Stomach smooth muscle (tissue), 2 donors: ENCODE measurements around the gene TMCC1.
"Not testable (repeated sequence)": the region's sequence is repeated elsewhere in the genome, so short reads cannot be mapped to it uniquely, and the experiment has no call there.

Source experiments
- H3K27ac ChIP-seq: one replicate; pipeline ENCODE4 v1.7.0; 2013; ENCODE audit warnings: mild to moderate bottlenecking, low read length, inconsistent platforms
- H3K27me3 ChIP-seq, 2 donors: one replicate each; pipeline ENCODE4 v1.7.0; 2013; ENCODE audit warnings: low read length in 2 of 2; ENCODE audit not compliant: insufficient read depth in 2 of 2, control insufficient read depth in 1 of 2
- H3K36me3 ChIP-seq, 2 donors: one replicate each; pipeline ENCODE4 v1.7.0; 2013; ENCODE audit warnings: low read length in 2 of 2; ENCODE audit not compliant: control insufficient read depth in 2 of 2, insufficient read depth in 2 of 2
- H3K4me1 ChIP-seq: one replicate; pipeline ENCODE4 v1.7.0; 2013; ENCODE audit warnings: low read length; ENCODE audit not compliant: control insufficient read depth, insufficient read depth
- H3K4me3 ChIP-seq, 2 donors: one replicate each; pipeline ENCODE4 v1.7.0; 2013; ENCODE audit warnings: low read length in 2 of 2
- H3K9ac ChIP-seq, 2 donors: one replicate each; pipeline ENCODE4 v1.7.0; 2013; ENCODE audit warnings: low read length in 2 of 2, mild to moderate bottlenecking in 1 of 2
- H3K9me3 ChIP-seq, 2 donors: one replicate each; pipeline ENCODE4 v1.7.0; 2013; ENCODE audit warnings: low read length in 2 of 2; ENCODE audit not compliant: control insufficient read depth in 2 of 2
- donor health status: healthy.
- donor health status: Pancreatic carcinoma.

The TMCC1 gene

GRCh38 chr3:129836381-129837064 is 57.0 kb downstream of the TMCC1 start:
- Histone ChIP-seq H3K27ac (no peak overlapping the region), H3K36me3 (peaks cover 0 to 2% of the 10 kb centered on the region in 2 donors)

GRCh38 chr3:129835198-129835597 is 58.3 kb downstream of the TMCC1 start:
- H3K4me3 ChIP-seq = no peak overlapping the region
- no peaks in the 10 kb centered on the region for H3K9me3 ChIP-seq
- H3K36me3 ChIP-seq = no peaks in the 10 kb centered on the region
- H3K27me3 ChIP-seq = no peaks in the 10 kb centered on the region
- H3K9ac ChIP-seq = no peak overlapping the region
- no peaks in the 10 kb centered on the region for H3K4me1 ChIP-seq
- no peak overlapping the region for H3K27ac ChIP-seq

More at GRCh38 chr3:129836381-129837064, 57.0 kb downstream of the TMCC1 start:
- no peaks in the 10 kb centered on the region for H3K27me3 ChIP-seq
- H3K9me3 ChIP-seq = no peaks in the 10 kb centered on the region
- H3K9ac ChIP-seq = no peak overlapping the region
- H3K4me3 ChIP-seq = no peak overlapping the region
- no peaks in the 10 kb centered on the region for H3K4me1 ChIP-seq

- H3K27me3 ChIP-seq = no peaks in the 10 kb centered on the region
- H3K9ac ChIP-seq = no peak overlapping the region
- no peak overlapping the region for H3K4me3 ChIP-seq
Observed at GRCh38 chr3:129834580-129834979, 58.9 kb downstream of the TMCC1 start.

GRCh38 chr3:129831942-129832341 is 61.6 kb downstream of the TMCC1 start:
- not testable (repeated sequence) for H3K4me3 ChIP-seq, H3K27ac ChIP-seq, H3K9ac ChIP-seq, H3K9me3 ChIP-seq, H3K36me3 ChIP-seq, H3K4me1 ChIP-seq, H3K27me3 ChIP-seq

More at GRCh38 chr3:129834580-129834979, 58.9 kb downstream of the TMCC1 start:
- no peaks in the 10 kb centered on the region for H3K36me3 ChIP-seq
- no peaks in the 10 kb centered on the region for H3K9me3 ChIP-seq
- H3K4me1 ChIP-seq = no peaks in the 10 kb centered on the region
- no peak overlapping the region for H3K27ac ChIP-seq

- H3K4me1 ChIP-seq = no peaks in the 10 kb centered on the region
- no peaks in the 10 kb centered on the region for H3K27me3 ChIP-seq
- H3K4me3 ChIP-seq = no peak overlapping the region
- H3K9me3 ChIP-seq = no peaks in the 10 kb centered on the region
- no peak overlapping the region for H3K9ac ChIP-seq
- no peaks in the 10 kb centered on the region for H3K36me3 ChIP-seq
- no peak overlapping the region for H3K27ac ChIP-seq
Observed at GRCh38 chr3:129831503-129831902, 62.0 kb downstream of the TMCC1 start.

GRCh38 chr3:129829640-129830039 is 63.9 kb downstream of the TMCC1 start:
- Histone ChIP-seq H3K4me1 (no peaks in the 10 kb centered on the region), H3K36me3 (no peaks in the 10 kb centered on the region), H3K27me3 (no peaks in the 10 kb centered on the region), H3K9ac (no peak overlapping the region), H3K9me3 (no peaks in the 10 kb centered on the region), H3K27ac (no peak overlapping the region), H3K4me3 (no peak overlapping the region)

GRCh38 chr3:129827765-129828164 is 65.7 kb downstream of the TMCC1 start:
- Histone ChIP-seq H3K27me3 (no peaks in the 10 kb centered on the region), H3K9ac (no peak overlapping the region), H3K36me3 (no peaks in the 10 kb centered on the region), H3K4me3 (no peak overlapping the region), H3K27ac (no peak overlapping the region), H3K9me3 (no peaks in the 10 kb centered on the region), H3K4me1 (no peaks in the 10 kb centered on the region)

- Histone ChIP-seq H3K4me3 (no peak overlapping the region), H3K9me3 (no peaks in the 10 kb centered on the region), H3K9ac (no peak overlapping the region), H3K4me1 (no peaks in the 10 kb centered on the region), H3K27ac (no peak overlapping the region), H3K27me3 (no peaks in the 10 kb centered on the region), H3K36me3 (no peaks in the 10 kb centered on the region)
Observed at GRCh38 chr3:129824926-129825541, 68.5 kb downstream of the TMCC1 start.

GRCh38 chr3:129822679-129823078 is 70.8 kb downstream of the TMCC1 start:
- H3K4me1 ChIP-seq = no peaks in the 10 kb centered on the region
- no peaks in the 10 kb centered on the region for H3K9me3 ChIP-seq
- H3K27me3 ChIP-seq = no peaks in the 10 kb centered on the region
- no peak overlapping the region for H3K27ac ChIP-seq
- H3K4me3 ChIP-seq = no peak overlapping the region
- H3K36me3 ChIP-seq = no peaks in the 10 kb centered on the region
- no peak overlapping the region for H3K9ac ChIP-seq

- Histone ChIP-seq H3K27me3 (no peaks in the 10 kb centered on the region), H3K4me1 (no peaks in the 10 kb centered on the region), H3K36me3 (no peaks in the 10 kb centered on the region), H3K4me3 (no peak overlapping the region), H3K27ac (no peak overlapping the region), H3K9ac (no peak overlapping the region), H3K9me3 (no peaks in the 10 kb centered on the region)
Observed at GRCh38 chr3:129822241-129822640, 71.3 kb downstream of the TMCC1 start.

GRCh38 chr3:129820587-129820986 is 72.9 kb downstream of the TMCC1 start:
- Histone ChIP-seq H3K27ac (no peak overlapping the region), H3K27me3 (no peaks in the 10 kb centered on the region), H3K4me3 (no peak overlapping the region), H3K36me3 (no peaks in the 10 kb centered on the region), H3K9ac (no peak overlapping the region), H3K9me3 (no peaks in the 10 kb centered on the region), H3K4me1 (no peaks in the 10 kb centered on the region)
